BJ (cell line): ENCODE results near the gene SMIM21. TPM values are rescaled to one million over a fixed set of nuclear protein-coding genes. Genes with fewer than 3 reads are reported as not detected.

Experiments used
- CTCF ChIA-PET: fragments of 350-600 bp; formaldehyde crosslinking; extraction: SDS; loops from one replicate; lab custom pipeline; 2021; ENCODE audit warnings: antibody characterized with exemption, inconsistent platforms; lab: Yijun Ruan, JAX
- POLR2A ChIA-PET: fragments of 300-600 bp; sonication (Branson Sonifier 250); formaldehyde crosslinking; extraction: SDS; loops from one replicate; lab custom pipeline; 2021; ENCODE audit warnings: antibody characterized with exemption; lab: Charles Lee
- DNase-seq: peaks from one replicate; pipeline ENCODE4 v3.0.0-alpha.2; 2011; ENCODE audit warnings: low read depth
- H3K27me3 ChIP-seq: 2 replicates; pipeline ENCODE4 v1.6.0; 2011; ENCODE audit warnings: low read length; ENCODE audit not compliant: control insufficient read depth, insufficient read depth
- H3K36me3 ChIP-seq: 2 replicates; pipeline ENCODE4 v1.5.1; 2011; ENCODE audit warnings: low read length; ENCODE audit not compliant: control insufficient read depth, insufficient read depth
- H3K4me3 ChIP-seq: 2 replicates; pipeline ENCODE4 v1.5.1; 2011; ENCODE audit warnings: low read depth, mild to moderate bottlenecking, control low read depth, low read length
- polyA plus RNA-seq: library from polyadenylated mRNA; depleted of rRNA; stranded (reverse); fragments of >200 nt; gene quantifications from 2 replicates; pipeline ENCODE4 v1.2.3, GENCODE V29; 2011
- TF ChIP-seq, protein P1 (sequence below): IDR thresholded peaks from 2 replicates; pipeline ENCODE4 v1.5.1; 2011; ENCODE audit warnings: low read depth, mild to moderate bottlenecking, control low read depth, inconsistent platforms, low read length, moderate library complexity; ENCODE audit not compliant: insufficient read depth

SMIM21 gene
- polyA plus RNA-seq, 1 experiment, result not detected

DNA sequence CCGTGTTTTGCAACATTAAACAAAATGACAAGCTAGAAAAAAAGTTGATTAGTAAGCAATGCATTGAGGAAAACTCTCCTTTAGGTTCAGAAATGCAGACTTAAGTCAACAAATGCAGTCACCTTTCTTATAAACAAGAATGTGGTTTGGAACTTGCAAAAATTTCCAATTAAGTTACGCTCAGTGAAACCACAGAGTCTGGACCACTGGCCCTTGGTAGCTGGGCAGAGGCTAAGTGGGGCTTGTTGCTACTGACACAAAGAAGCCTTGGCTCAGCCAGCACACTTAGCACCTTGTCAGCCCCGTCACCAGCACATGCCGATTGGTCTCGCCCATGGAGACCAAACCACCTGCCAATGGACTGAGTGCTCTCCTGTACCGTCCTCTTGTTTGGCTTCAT lies 53.0 kb downstream of the SMIM21 start:
- Histone ChIP-seq H3K36me3 (no peaks in the 10 kb centered on the region), H3K4me3 (no peak overlapping the region), H3K27me3 (no peaks in the 10 kb centered on the region; the same call in 1 of the 2 replicates)
- no peak for DNase-seq
- TF ChIP-seq, protein P1, sequence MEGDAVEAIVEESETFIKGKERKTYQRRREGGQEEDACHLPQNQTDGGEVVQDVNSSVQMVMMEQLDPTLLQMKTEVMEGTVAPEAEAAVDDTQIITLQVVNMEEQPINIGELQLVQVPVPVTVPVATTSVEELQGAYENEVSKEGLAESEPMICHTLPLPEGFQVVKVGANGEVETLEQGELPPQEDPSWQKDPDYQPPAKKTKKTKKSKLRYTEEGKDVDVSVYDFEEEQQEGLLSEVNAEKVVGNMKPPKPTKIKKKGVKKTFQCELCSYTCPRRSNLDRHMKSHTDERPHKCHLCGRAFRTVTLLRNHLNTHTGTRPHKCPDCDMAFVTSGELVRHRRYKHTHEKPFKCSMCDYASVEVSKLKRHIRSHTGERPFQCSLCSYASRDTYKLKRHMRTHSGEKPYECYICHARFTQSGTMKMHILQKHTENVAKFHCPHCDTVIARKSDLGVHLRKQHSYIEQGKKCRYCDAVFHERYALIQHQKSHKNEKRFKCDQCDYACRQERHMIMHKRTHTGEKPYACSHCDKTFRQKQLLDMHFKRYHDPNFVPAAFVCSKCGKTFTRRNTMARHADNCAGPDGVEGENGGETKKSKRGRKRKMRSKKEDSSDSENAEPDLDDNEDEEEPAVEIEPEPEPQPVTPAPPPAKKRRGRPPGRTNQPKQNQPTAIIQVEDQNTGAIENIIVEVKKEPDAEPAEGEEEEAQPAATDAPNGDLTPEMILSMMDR, result no peak
- POLR2A ChIA-PET, result no interaction called here
- CTCF ChIA-PET, result interaction anchor here (1.3 kb wide), 1 partner anchor 9 kb away, joined by 6 read pairs; no protein-coding TSS in a partner anchor

- Histone ChIP-seq H3K36me3 (no peaks in the 10 kb centered on the region), H3K27me3 (no peaks in the 10 kb centered on the region), H3K4me3 (no peak overlapping the region)
- TF ChIP-seq, protein P1, result no peak
- ChIA-PET POLR2A (no interaction called here), CTCF (interaction anchor here (1.0 kb wide), 2 partner anchors 9 to 27 kb away, joined by 3 read pairs; no protein-coding TSS in a partner anchor)
- no peak for DNase-seq
These were observed 58.3 kb downstream of the SMIM21 start for GRCh38 chr18:75369026-75369721.

GRCh38 chr18:75365837-75366236 lies 61.7 kb downstream of the SMIM21 start:
- no peaks in the 10 kb centered on the region for H3K36me3 ChIP-seq
- H3K27me3 ChIP-seq, result no peaks in the 10 kb centered on the region; the same call in 1 of the 2 replicates
- POLR2A ChIA-PET, result no interaction called here
- TF ChIP-seq, protein P1, result no peak
- CTCF ChIA-PET, result interaction anchor here (1.4 kb wide), 1 partner anchor 9 kb away, joined by 6 read pairs; no protein-coding TSS in a partner anchor
- no peak for DNase-seq
- H3K4me3 ChIP-seq, result no peak overlapping the region

DNA sequence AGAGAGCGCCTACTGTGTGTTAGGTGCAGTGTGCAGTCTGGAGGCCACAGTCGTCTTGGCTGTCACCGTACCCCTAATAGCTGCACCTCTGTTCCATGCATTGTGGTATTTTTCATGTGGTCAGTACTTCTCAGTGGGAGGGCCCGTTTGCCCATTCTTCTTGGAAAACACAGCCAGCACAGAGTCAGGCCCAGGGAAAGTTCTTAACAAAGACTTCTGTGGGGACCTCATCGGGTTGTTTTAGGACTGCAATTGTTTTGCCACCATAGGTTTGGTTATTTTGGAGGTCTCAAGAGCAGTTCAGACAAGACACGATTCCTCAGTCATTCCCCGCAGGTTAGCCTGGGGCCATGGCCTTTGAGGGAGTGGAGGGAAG lies 62.3 kb downstream of the SMIM21 start:
- no peak overlapping the region for H3K4me3 ChIP-seq
- ChIA-PET CTCF (interaction anchor here (1.4 kb wide), 1 partner anchor 9 kb away, joined by 6 read pairs; no protein-coding TSS in a partner anchor), POLR2A (no interaction called here)
- no peaks in the 10 kb centered on the region for H3K36me3 ChIP-seq
- no peak for DNase-seq
- no peaks in the 10 kb centered on the region; the same call in 1 of the 2 replicates for H3K27me3 ChIP-seq
- TF ChIP-seq, protein P1, result no peak

DNA sequence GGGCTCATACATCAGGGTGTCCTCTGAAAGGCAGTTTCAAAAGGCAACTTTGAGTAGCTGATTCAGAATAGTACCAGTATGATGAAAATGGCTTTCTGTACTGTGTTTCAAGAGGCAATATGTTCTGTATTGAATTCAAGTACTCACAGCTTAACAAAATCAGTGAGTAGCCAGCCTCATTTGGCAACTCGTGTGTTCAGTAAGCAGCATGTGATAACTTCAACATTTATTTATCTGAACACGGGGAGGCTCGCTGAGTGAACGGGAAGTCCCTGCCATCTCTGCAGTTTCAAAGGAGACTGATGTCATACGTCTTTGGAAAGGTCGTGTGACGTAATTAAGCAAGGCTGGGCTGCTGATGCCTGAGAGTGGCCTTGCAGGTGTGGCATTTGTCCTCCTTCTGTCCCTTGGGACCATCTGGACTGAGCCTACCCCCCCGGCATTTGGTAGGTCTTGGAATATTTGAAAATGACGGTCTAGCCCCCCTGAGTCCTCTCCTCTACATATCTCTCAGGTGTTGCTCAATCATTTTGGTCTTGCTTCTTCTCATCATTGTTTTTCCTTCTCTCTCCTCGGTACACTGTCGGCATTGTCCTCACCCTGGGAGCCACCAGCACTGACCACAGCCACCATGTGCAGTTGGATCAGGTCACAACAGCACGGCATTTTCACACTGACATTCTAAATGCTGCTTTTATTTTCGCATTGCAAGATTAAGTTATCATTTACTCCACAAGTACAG lies 62.8 kb downstream of the SMIM21 start:
- no peak for DNase-seq
- Histone ChIP-seq H3K4me3 (no peak overlapping the region), H3K27me3 (peaks cover 2% of the 10 kb centered on the region), H3K36me3 (no peaks in the 10 kb centered on the region)
- TF ChIP-seq, protein P1, result no peak
- ChIA-PET POLR2A (no interaction called here), CTCF (no interaction called here)
